ENCODE data around the gene SAMD11.

DNA sequence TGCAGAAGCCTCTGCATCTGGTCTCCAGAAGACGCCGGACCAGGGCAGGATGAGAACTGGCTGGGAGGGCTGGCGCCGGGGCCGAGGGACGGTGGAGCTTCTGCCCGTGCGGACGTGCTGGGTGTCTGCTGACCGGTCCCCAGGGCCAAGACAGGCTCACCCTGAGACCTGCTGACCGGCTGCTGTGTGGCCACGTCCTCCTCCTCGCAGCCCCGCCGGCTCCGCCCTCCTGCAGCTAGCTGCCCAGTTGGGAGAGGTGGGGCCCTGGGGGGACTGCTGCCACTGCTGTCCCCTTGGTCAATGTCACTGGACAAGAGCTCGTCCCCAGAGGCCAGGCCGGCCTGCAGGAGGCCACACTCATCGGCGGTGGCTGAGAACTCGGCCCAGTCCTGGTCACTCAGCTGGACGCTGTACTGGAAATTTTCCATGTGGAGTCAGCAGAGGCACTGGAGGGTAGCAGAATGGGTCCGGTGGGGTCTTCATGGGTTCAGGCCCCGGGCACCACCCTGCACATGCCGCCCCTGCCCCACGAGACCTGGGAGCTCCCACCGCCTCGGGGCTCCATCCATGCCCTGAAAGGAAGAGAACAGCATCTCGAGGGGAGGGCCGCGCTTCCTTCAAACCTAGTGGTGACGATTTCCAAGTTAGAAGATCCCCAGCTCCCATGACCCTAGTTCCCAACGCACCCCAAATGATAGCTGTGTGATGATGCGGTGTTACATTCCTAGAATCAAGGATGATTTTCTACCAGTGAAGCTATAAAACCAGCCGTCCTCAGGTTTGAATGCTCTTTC, 57.1 kb downstream of the SAMD11 start:
- TF ChIP-seq POLR2AphosphoS5 (IDR thresholded peaks at IDR 0.05; ENCODE audit: low read depth, low read length), result no peak
- TF ChIP-seq TAF1 (IDR thresholded peaks at IDR 0.05; ENCODE audit: borderline replicate concordance, low read depth, low read length), result no peak
